K562 (cell line): ENCODE measurements around the gene SRRT. TPM values are rescaled to one million over a fixed set of nuclear protein-coding genes. Genes with fewer than 3 reads are reported as not detected.

ENCODE experiments used
- CEBPG ChIP-seq, 3 experiments: fragments of 200-800 bp in 1 of 3; sonication (Bioruptor generic) in 1 of 3; sonication (generic) in 1 of 3; formaldehyde crosslinking in 1 of 3; IDR thresholded peaks in 2 of 3; conservative IDR thresholded peaks in 1 of 3; 2 replicates each; pipeline versions ENCODE4 v1.6.1 to v1.8.0; 2016 to 2022; ENCODE audit warnings: missing compliant biosample characterization in 2 of 3, missing genetic modification characterization in 2 of 3, mild to moderate bottlenecking in 1 of 3, missing genetic modification reagents in 1 of 3
- FOS ChIP-seq: IDR thresholded peaks from 3 replicates; pipeline ENCODE4 v1.6.1; 2011; ENCODE audit not compliant: insufficient read length; ENCODE audit errors: extremely low read depth
- GATAD2B ChIP-seq: fragments of 450-650 bp; IDR thresholded peaks from 2 replicates; pipeline ENCODE4 v1.6.1; 2017; ENCODE audit warnings: mild to moderate bottlenecking, borderline replicate concordance
- HDAC8 ChIP-seq: fragments of 450-650 bp; IDR thresholded peaks from 2 replicates; pipeline ENCODE4 v1.6.1; 2016; ENCODE audit warnings: mild to moderate bottlenecking, missing genetic modification characterization, moderate library complexity, missing compliant biosample characterization
- HMBOX1 ChIP-seq: sonication (generic); IDR thresholded peaks from 2 replicates; pipeline ENCODE4 v1.6.1; 2016
- JUNB ChIP-seq: fragments of 450-650 bp; formaldehyde crosslinking; conservative IDR thresholded peaks from 2 replicates; pipeline ENCODE4 v1.4.0; 2020; ENCODE audit warnings: mild to moderate bottlenecking
- MECOM ChIP-seq: fragments of 250-450 bp; sonication (Bioruptor Pico); IDR thresholded peaks from 2 replicates; pipeline ENCODE4 v1.8.0; 2022; ENCODE audit warnings: inconsistent platforms
- MEF2D ChIP-seq: conservative IDR thresholded peaks from 2 replicates; pipeline ENCODE4 v1.6.1; 2016; ENCODE audit warnings: low read depth, missing genetic modification characterization, missing compliant biosample characterization
- NR2F6 ChIP-seq: fragments of 450-650 bp; formaldehyde crosslinking; IDR thresholded peaks from 2 replicates; pipeline ENCODE4 v1.4.0; 2020; ENCODE audit warnings: mild to moderate bottlenecking
- POLR2AphosphoS2 ChIP-seq: IDR thresholded peaks from 2 replicates; pipeline ENCODE4 v1.6.1; 2012; ENCODE audit warnings: low read length, improper control_type of control experiment
- POLR3G ChIP-seq: IDR thresholded peaks from 2 replicates; pipeline ENCODE4 v1.6.1; 2011; ENCODE audit not compliant: insufficient read length, insufficient replicate concordance; ENCODE audit errors: extremely low read depth
- SAFB ChIP-seq: fragments of 200-400 bp; formaldehyde crosslinking; IDR thresholded peaks from 2 replicates; pipeline ENCODE4 v1.6.1; 2017; ENCODE audit warnings: low read depth, low read length, borderline replicate concordance
- SNIP1 ChIP-seq: fragments of 450-650 bp; IDR thresholded peaks from 2 replicates; pipeline ENCODE4 v1.7.1; 2017; ENCODE audit warnings: low read depth, mild to moderate bottlenecking
- TAF9B ChIP-seq: fragments of 450-650 bp; IDR thresholded peaks from 2 replicates; pipeline ENCODE4 v1.6.1; 2018; ENCODE audit warnings: mild to moderate bottlenecking; ENCODE audit not compliant: partially characterized antibody
- TCF7L2 ChIP-seq: fragments of 150-350 bp; IDR thresholded peaks from 2 replicates; pipeline ENCODE4 v1.6.1; 2016; ENCODE audit warnings: low read depth, mild to moderate bottlenecking, low read length, moderate library complexity
- TRIM28 ChIP-seq: fragments of 450-650 bp; IDR thresholded peaks from 2 replicates; pipeline ENCODE4 v1.6.1; 2017
- XRCC3 ChIP-seq: fragments of 450-650 bp; IDR thresholded peaks from 2 replicates; pipeline ENCODE4 v1.6.1; 2017; ENCODE audit warnings: mild to moderate bottlenecking, moderate library complexity
- YY1 ChIP-seq, 3 experiments: IDR thresholded peaks; 2 replicates each; pipeline ENCODE4 v1.6.1; 2011; ENCODE audit warnings: low read length in 2 of 3, mild to moderate bottlenecking in 2 of 3, moderate library complexity in 2 of 3, borderline replicate concordance in 1 of 3, control low read depth in 1 of 3, low read depth in 1 of 3; ENCODE audit not compliant: insufficient read depth in 3 of 3, insufficient replicate concordance in 2 of 3, control insufficient read depth in 1 of 3, insufficient read length in 1 of 3; ENCODE audit errors: extremely low read depth in 1 of 3
- ZC3H4 ChIP-seq: sonication (generic); formaldehyde crosslinking; IDR thresholded peaks from 2 replicates; pipeline ENCODE4 v1.9.0; 2021; ENCODE audit warnings: missing genetic modification reagents, borderline replicate concordance
- ZNF124 ChIP-seq: sonication (generic); formaldehyde crosslinking; IDR thresholded peaks from 2 replicates; pipeline ENCODE4 v1.8.1; 2022; ENCODE audit warnings: missing genetic modification reagents
- ZNF175 ChIP-seq: fragments of 200-800 bp; sonication (Bioruptor generic); IDR thresholded peaks from 2 replicates; pipeline ENCODE4 v1.6.1; 2016; ENCODE audit warnings: low read depth, mild to moderate bottlenecking, missing genetic modification characterization, missing compliant biosample characterization
- ZNF197 ChIP-seq: fragments of 200-800 bp; sonication (Bioruptor generic); IDR thresholded peaks from 2 replicates; pipeline ENCODE4 v1.6.1; 2016; ENCODE audit warnings: low read depth, missing genetic modification characterization, missing compliant biosample characterization
- ZSCAN29 ChIP-seq: fragments of 450-650 bp; IDR thresholded peaks from 2 replicates; pipeline ENCODE4 v1.6.1; 2017
- polyA plus RNA-seq, 8 experiments: library from polyadenylated mRNA; depleted of rRNA in 4 of 8; stranded (reverse) in 5 of 8; unstranded in 3 of 8; fragments of >200 nt; fragmentation: Nextera tagmentation in 2 of 8; fragmentation: Illumina TruSeq in 1 of 8; extraction: Ambion mirVana in 2 of 8; extraction: Trizol in 1 of 8; gene quantifications; 2 replicates each; pipeline versions ENCODE4 v1.2.1 to v1.2.3, GENCODE V29; 2011 to 2014; ENCODE audit warnings: inconsistent platforms in 1 of 8, missing spikeins in 1 of 8
- total RNA-seq, 7 experiments: library from RNA; depleted of rRNA in 6 of 7; stranded (reverse); fragments of >200 nt in 6 of 7; fragmentation: Illumina TruSeq in 2 of 7; extraction: Trizol in 2 of 7; gene quantifications; 2 replicates each; pipeline versions ENCODE4 v1.2.1 to v1.2.3, GENCODE V29; 2011 to 2021; ENCODE audit warnings: low replicate concordance in 1 of 7
- TF ChIP-seq, protein P1 (sequence below): fragments of 250-450 bp; sonication (Bioruptor Pico); IDR thresholded peaks from 2 replicates; pipeline ENCODE4 v1.8.0; 2021; ENCODE audit warnings: borderline replicate concordance, mild to moderate bottlenecking, moderate library complexity; ENCODE audit not compliant: poor library complexity, severe bottlenecking
- TF ChIP-seq, protein P2 (sequence below): fragments of 250-450 bp; sonication (Bioruptor Pico); IDR thresholded peaks from 2 replicates; pipeline ENCODE4 v1.4.0; 2020; ENCODE audit warnings: mild to moderate bottlenecking, moderate library complexity

Gene SRRT
- total and polyA plus RNA-seq, 9 of the 15 experiments (the other 6 are each of a cell fraction or from before 2014, with no cell fraction given): 10.3 to 263 (median 84.4) TPM

GRCh38 chr7:100852048-100852872 lies 22.6 kb upstream of the SRRT start, which contains the start of gene SLC12A9 (continued):
- TF ChIP-seq HMBOX1: no peak
- TF ChIP-seq, protein P1, sequence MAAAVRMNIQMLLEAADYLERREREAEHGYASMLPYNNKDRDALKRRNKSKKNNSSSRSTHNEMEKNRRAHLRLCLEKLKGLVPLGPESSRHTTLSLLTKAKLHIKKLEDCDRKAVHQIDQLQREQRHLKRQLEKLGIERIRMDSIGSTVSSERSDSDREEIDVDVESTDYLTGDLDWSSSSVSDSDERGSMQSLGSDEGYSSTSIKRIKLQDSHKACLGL (CRISPR knock-in tag): peak; percentile 94
- no peak for TF ChIP-seq ZSCAN29
- no peak for TF ChIP-seq NR2F6 (CRISPR knock-in tag)
- TF ChIP-seq MECOM: no peak
- no peak for TF ChIP-seq POLR3G
- TF ChIP-seq MEF2D (tag): no peak
- TF ChIP-seq FOS: no peak
- TF ChIP-seq GATAD2B: no peak; the same call in 1 of the 2 replicates
- TF ChIP-seq SNIP1: no peak
- TF ChIP-seq SAFB: no peak
- no peak for TF ChIP-seq ZNF124
- TF ChIP-seq YY1 (IDR thresholded peaks at IDR 0.05; ENCODE audit: borderline replicate concordance in 1 of 3, control insufficient read depth in 1 of 3, extremely low read depth in 1 of 3, insufficient read depth in 3 of 3, insufficient read length in 1 of 3, insufficient replicate concordance in 2 of 3, low read depth in 1 of 3, low read length in 2 of 3): peak in 1 of 3 experiments; percentile 48
- TF ChIP-seq ZNF175: no peak
- no peak for TF ChIP-seq TAF9B
- no peak for TF ChIP-seq XRCC3
- TF ChIP-seq ZC3H4: no peak
- TF ChIP-seq, protein P2, sequence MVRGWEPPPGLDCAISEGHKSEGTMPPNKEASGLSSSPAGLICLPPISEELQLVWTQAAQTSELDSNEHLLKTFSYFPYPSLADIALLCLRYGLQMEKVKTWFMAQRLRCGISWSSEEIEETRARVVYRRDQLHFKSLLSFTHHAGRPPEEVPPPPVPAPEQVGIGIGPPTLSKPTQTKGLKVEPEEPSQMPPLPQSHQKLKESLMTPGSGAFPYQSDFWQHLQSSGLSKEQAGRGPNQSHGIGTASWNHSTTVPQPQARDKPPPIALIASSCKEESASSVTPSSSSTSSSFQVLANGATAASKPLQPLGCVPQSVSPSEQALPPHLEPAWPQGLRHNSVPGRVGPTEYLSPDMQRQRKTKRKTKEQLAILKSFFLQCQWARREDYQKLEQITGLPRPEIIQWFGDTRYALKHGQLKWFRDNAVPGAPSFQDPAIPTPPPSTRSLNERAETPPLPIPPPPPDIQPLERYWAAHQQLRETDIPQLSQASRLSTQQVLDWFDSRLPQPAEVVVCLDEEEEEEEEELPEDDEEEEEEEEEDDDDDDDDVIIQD (CRISPR knock-in tag): peak; percentile 43; the same call in 1 of the 2 replicates
- no peak for TF ChIP-seq POLR2AphosphoS2
- no peak for TF ChIP-seq ZNF197 (CRISPR knock-in tag)
- TF ChIP-seq JUNB (CRISPR knock-in tag): no peak
- 0 out of 2 replicates have a peak, but pooled peaks have one; percentile 26 for TF ChIP-seq TRIM28
- no peak for TF ChIP-seq CEBPG (CRISPR knock-in tag; IDR thresholded peaks at IDR 0.05)
- TF ChIP-seq CEBPG (tag; conservative IDR thresholded peaks at IDR 0.05 in 1 of 2, IDR thresholded peaks at IDR 0.05 in 1 of 2): 0 out of 4 replicates have a peak, but pooled peaks of 1 of the 2 experiments have one; percentile 10
- no peak for TF ChIP-seq TCF7L2
- TF ChIP-seq HDAC8 (tag): no peak
